ENCODE data around the gene CRABP1.

DNA sequence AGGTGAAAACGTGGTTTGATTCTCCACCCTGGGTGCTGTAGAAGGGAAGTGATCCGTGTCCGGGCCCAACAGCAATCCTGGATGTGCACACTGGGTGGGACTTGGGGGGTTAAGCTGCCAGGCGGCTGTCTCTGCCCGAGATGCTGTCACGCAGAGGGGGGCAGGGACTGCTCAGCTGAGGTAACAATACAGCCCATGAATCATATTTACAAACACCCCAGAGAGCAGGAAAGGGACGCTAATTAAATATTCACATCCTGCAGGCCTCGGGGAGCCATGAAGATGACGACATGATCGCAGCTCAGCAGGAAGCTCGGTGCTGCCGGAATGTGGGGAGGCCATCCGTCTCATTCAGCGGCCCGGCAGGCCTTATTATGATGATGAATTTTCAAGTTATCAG lies 17.9 kb upstream of the CRABP1 start:
- 0 out of 2 replicates have a peak, but pooled peaks have one; percentile 59 for TF ChIP-seq TP53 (CRISPR knock-in tag; IDR thresholded peaks at IDR 0.05)
- TF ChIP-seq, protein P1, sequence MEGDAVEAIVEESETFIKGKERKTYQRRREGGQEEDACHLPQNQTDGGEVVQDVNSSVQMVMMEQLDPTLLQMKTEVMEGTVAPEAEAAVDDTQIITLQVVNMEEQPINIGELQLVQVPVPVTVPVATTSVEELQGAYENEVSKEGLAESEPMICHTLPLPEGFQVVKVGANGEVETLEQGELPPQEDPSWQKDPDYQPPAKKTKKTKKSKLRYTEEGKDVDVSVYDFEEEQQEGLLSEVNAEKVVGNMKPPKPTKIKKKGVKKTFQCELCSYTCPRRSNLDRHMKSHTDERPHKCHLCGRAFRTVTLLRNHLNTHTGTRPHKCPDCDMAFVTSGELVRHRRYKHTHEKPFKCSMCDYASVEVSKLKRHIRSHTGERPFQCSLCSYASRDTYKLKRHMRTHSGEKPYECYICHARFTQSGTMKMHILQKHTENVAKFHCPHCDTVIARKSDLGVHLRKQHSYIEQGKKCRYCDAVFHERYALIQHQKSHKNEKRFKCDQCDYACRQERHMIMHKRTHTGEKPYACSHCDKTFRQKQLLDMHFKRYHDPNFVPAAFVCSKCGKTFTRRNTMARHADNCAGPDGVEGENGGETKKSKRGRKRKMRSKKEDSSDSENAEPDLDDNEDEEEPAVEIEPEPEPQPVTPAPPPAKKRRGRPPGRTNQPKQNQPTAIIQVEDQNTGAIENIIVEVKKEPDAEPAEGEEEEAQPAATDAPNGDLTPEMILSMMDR (IDR thresholded peaks at IDR 0.05) = no peak
- TF ChIP-seq, protein P2, sequence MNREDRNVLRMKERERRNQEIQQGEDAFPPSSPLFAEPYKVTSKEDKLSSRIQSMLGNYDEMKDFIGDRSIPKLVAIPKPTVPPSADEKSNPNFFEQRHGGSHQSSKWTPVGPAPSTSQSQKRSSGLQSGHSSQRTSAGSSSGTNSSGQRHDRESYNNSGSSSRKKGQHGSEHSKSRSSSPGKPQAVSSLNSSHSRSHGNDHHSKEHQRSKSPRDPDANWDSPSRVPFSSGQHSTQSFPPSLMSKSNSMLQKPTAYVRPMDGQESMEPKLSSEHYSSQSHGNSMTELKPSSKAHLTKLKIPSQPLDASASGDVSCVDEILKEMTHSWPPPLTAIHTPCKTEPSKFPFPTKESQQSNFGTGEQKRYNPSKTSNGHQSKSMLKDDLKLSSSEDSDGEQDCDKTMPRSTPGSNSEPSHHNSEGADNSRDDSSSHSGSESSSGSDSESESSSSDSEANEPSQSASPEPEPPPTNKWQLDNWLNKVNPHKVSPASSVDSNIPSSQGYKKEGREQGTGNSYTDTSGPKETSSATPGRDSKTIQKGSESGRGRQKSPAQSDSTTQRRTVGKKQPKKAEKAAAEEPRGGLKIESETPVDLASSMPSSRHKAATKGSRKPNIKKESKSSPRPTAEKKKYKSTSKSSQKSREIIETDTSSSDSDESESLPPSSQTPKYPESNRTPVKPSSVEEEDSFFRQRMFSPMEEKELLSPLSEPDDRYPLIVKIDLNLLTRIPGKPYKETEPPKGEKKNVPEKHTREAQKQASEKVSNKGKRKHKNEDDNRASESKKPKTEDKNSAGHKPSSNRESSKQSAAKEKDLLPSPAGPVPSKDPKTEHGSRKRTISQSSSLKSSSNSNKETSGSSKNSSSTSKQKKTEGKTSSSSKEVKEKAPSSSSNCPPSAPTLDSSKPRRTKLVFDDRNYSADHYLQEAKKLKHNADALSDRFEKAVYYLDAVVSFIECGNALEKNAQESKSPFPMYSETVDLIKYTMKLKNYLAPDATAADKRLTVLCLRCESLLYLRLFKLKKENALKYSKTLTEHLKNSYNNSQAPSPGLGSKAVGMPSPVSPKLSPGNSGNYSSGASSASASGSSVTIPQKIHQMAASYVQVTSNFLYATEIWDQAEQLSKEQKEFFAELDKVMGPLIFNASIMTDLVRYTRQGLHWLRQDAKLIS (CRISPR knock-in tag; IDR thresholded peaks at IDR 0.05; ENCODE audit: borderline replicate concordance) = no peak
